OCI-LY1 (cell line): Measurements from ENCODE around the gene ACO2.

Source experiments
- EZH2 ChIP-seq: fragments of 200-600 bp; sonication (generic), shearing (Covaris generic); IDR thresholded peaks from 2 replicates; pipeline ENCODE4 v1.8.0; 2017; ENCODE audit warnings: borderline replicate concordance, mixed run types, mild to moderate bottlenecking, antibody characterized with exemption, low read length, moderate library complexity, mixed read lengths
- TF ChIP-seq, protein P1 (sequence below): fragments of 200-600 bp; sonication (generic), shearing (Covaris generic); IDR thresholded peaks from 2 replicates; pipeline ENCODE4 v1.5.1; 2017; ENCODE audit warnings: mild to moderate bottlenecking, antibody characterized with exemption, low read length, moderate library complexity, mixed read lengths

DNA sequence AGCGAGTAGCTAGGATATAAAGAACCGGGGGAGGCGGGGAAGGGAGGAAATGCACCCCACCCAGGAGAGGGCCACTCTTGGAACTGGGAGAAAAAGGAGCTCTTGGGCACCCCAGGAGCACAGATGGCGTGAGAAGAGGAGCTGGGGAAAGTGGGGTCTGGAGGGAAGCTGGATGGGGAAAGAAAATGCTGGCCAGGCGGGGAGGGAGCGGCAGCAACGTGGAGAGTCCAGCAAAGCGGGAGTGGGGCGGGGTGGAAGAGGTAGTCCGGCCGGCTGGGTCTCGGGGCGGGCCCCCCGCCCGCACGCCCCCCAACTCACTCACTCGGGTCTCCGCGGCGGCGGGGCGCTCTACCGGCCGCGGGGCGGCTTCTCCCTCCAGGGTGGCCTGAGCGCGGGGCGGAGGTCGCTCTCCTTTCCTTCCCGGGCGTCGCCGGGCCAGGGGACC, 22.8 kb upstream of the ACO2 start:
- TF ChIP-seq, protein P1, sequence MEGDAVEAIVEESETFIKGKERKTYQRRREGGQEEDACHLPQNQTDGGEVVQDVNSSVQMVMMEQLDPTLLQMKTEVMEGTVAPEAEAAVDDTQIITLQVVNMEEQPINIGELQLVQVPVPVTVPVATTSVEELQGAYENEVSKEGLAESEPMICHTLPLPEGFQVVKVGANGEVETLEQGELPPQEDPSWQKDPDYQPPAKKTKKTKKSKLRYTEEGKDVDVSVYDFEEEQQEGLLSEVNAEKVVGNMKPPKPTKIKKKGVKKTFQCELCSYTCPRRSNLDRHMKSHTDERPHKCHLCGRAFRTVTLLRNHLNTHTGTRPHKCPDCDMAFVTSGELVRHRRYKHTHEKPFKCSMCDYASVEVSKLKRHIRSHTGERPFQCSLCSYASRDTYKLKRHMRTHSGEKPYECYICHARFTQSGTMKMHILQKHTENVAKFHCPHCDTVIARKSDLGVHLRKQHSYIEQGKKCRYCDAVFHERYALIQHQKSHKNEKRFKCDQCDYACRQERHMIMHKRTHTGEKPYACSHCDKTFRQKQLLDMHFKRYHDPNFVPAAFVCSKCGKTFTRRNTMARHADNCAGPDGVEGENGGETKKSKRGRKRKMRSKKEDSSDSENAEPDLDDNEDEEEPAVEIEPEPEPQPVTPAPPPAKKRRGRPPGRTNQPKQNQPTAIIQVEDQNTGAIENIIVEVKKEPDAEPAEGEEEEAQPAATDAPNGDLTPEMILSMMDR: no peak
- no peak for TF ChIP-seq EZH2
